NCI-H2171 (cell line): ENCODE results near the gene KEAP1.
"Not testable (repeated sequence)": the region's sequence is repeated elsewhere in the genome, so short reads cannot be mapped to it uniquely, and the experiment has no call there.

Experiments used
- DNase-seq: peaks from one replicate; lab custom pipeline; 2025; lab: John Stamatoyannopoulos, UW

KEAP1 gene

GRCh38 chr19:10497371-10497770, 5.8 kb downstream of the KEAP1 start:
- DNase-seq = no peak

- no peak for DNase-seq
These were observed 11.6 kb downstream of the KEAP1 start for GRCh38 chr19:10491472-10492047.

GRCh38 chr19:10486551-10486950, 16.6 kb downstream of the KEAP1 start:
- DNase-seq = no peak

- DNase-seq = peak; percentile 83
These were observed 24.2 kb downstream of the KEAP1 start for GRCh38 chr19:10478903-10479384.

GRCh38 chr19:10478476-10478875, 24.7 kb downstream of the KEAP1 start:
- no peak for DNase-seq

GRCh38 chr19:10474962-10475451, 28.1 kb downstream of the KEAP1 start:
- DNase-seq = no peak

GRCh38 chr19:10473192-10473591, 30.0 kb downstream of the KEAP1 start:
- no peak for DNase-seq

- DNase-seq = no peak
These were observed 31.2 kb downstream of the KEAP1 start for GRCh38 chr19:10471909-10472308.

- DNase-seq = no peak
These were observed 35.0 kb downstream of the KEAP1 start for GRCh38 chr19:10468133-10468532.

GRCh38 chr19:10467104-10467706, 36.0 kb downstream of the KEAP1 start:
- DNase-seq = no peak

- no peak for DNase-seq
These were observed 38.7 kb downstream of the KEAP1 start for GRCh38 chr19:10464456-10464855.

- DNase-seq = no peak
These were observed 40.6 kb downstream of the KEAP1 start for GRCh38 chr19:10462557-10462956.

GRCh38 chr19:10462042-10462441, 41.1 kb downstream of the KEAP1 start:
- not testable (repeated sequence) for DNase-seq

- DNase-seq = no peak
These were observed 41.9 kb downstream of the KEAP1 start for GRCh38 chr19:10461047-10461949.

GRCh38 chr19:10460714-10461046, 42.5 kb downstream of the KEAP1 start:
- no peak for DNase-seq

- DNase-seq = not testable (repeated sequence)
These were observed 44.4 kb downstream of the KEAP1 start for GRCh38 chr19:10458733-10459132.

- peak; percentile 20 for DNase-seq
These were observed 48.9 kb downstream of the KEAP1 start for GRCh38 chr19:10454267-10454666.

GRCh38 chr19:10453852-10454251, 49.3 kb downstream of the KEAP1 start:
- DNase-seq = no peak

- no peak for DNase-seq
These were observed 50.2 kb downstream of the KEAP1 start for GRCh38 chr19:10452726-10453618.

GRCh38 chr19:10450853-10451609, 52.1 kb downstream of the KEAP1 start:
- no peak for DNase-seq
